H1 (cell line): ENCODE results near the gene NR4A1. TPM values are rescaled to one million over a fixed set of nuclear protein-coding genes. Genes with fewer than 3 reads are reported as not detected.
A peak's percentile ranks its signal among the peaks of the same experiment; 100 is the strongest.

Experiments used
- CTCF ChIA-PET: fragments of 300-600 bp; sonication (Branson Sonifier 250); formaldehyde crosslinking; loops from one replicate; lab custom pipeline; 2021; ENCODE audit not compliant: partially characterized antibody; lab: Charles Lee
- POLR2A ChIA-PET: fragments of 300-600 bp; sonication (Branson Sonifier 250); formaldehyde crosslinking; loops from one replicate; lab custom pipeline; 2021; ENCODE audit warnings: inconsistent platforms; ENCODE audit not compliant: partially characterized antibody; lab: Charles Lee
- DNase-seq, 2 experiments: peaks; one replicate each; pipeline versions ENCODE4 v3.0.0 to v3.0.0-alpha.2; 2010 to 2022; ENCODE audit warnings: low spot score in 2 of 2, low read depth in 1 of 2, mixed read lengths in 1 of 2
- FAIRE-seq: peaks from 2 replicates; lab custom pipeline; 2011; peaks lifted over from hg19 to GRCh38; lab: Jason Lieb, UNC
- H2AFZ ChIP-seq: 2 replicates; pipeline ENCODE4 v1.8.1; 2012; ENCODE audit warnings: low read length, inconsistent platforms
- H2AK5ac ChIP-seq: 2 replicates; pipeline ENCODE4 v1.6.1; 2013; ENCODE audit warnings: low read depth, low read length
- H2BK120ac ChIP-seq: replicated peaks from 2 replicates; pipeline ENCODE3; 2013; ENCODE audit warnings: low read depth, low read length, inconsistent platforms
- H2BK12ac ChIP-seq: 2 replicates; pipeline ENCODE4 v1.6.1; 2013; ENCODE audit warnings: low read depth, low read length
- H2BK15ac ChIP-seq: 2 replicates; pipeline ENCODE4 v1.6.1; 2013; ENCODE audit warnings: low read length
- H2BK20ac ChIP-seq: 2 replicates; pipeline ENCODE4 v1.6.1; 2013; ENCODE audit warnings: low read length
- H2BK5ac ChIP-seq: 2 replicates; pipeline ENCODE4 v1.6.1; 2013; ENCODE audit warnings: low read depth, low read length
- H3K14ac ChIP-seq: 2 replicates; pipeline ENCODE4 v1.6.1; 2013; ENCODE audit warnings: inconsistent platforms; ENCODE audit not compliant: insufficient read length
- H3K18ac ChIP-seq: 2 replicates; pipeline ENCODE4 v1.6.1; 2013; ENCODE audit warnings: low read length; ENCODE audit errors: extremely low read depth
- H3K23ac ChIP-seq: 2 replicates; pipeline ENCODE4 v1.6.1; 2013; ENCODE audit warnings: inconsistent platforms; ENCODE audit not compliant: insufficient read length
- H3K23me2 ChIP-seq: 2 replicates; pipeline ENCODE4 v1.6.1; 2013; ENCODE audit warnings: low read depth, low read length
- H3K27ac ChIP-seq: 2 replicates; pipeline ENCODE4 v1.6.1; 2011; ENCODE audit warnings: low read depth, low read length, inconsistent platforms
- H3K27me3 ChIP-seq, 4 experiments: replicated peaks in 1 of 4; 1 replicate in 1 of 4; 2 replicates in 3 of 4; pipeline versions ENCODE4 v1.6.1 to v1.8.1; 2011 to 2013; ENCODE audit warnings: low read length in 3 of 4, mild to moderate bottlenecking in 3 of 4, inconsistent platforms in 2 of 4, mixed read lengths in 2 of 4, moderate library complexity in 1 of 4; ENCODE audit not compliant: control insufficient read depth in 3 of 4, insufficient read depth in 3 of 4; ENCODE audit errors: extremely low read depth in 1 of 4
- H3K36me3 ChIP-seq, 4 experiments: 2 replicates each; pipeline versions ENCODE4 v1.6.1 to v1.8.1; 2011 to 2013; ENCODE audit warnings: mild to moderate bottlenecking in 4 of 4, low read length in 3 of 4, moderate library complexity in 2 of 4, control low read depth in 1 of 4, inconsistent platforms in 1 of 4; ENCODE audit not compliant: insufficient read depth in 4 of 4, control insufficient read depth in 2 of 4
- H3K4ac ChIP-seq: replicated peaks from 2 replicates; pipeline ENCODE3; 2013; ENCODE audit warnings: low read length, low read depth, mixed read lengths, inconsistent platforms; ENCODE audit not compliant: insufficient read length
- H3K4me1 ChIP-seq, 4 experiments: replicated peaks in 1 of 4; 1 replicate in 1 of 4; 2 replicates in 3 of 4; pipeline versions ENCODE4 v1.6.1 to v1.8.1; 2011 to 2013; ENCODE audit warnings: low read length in 3 of 4, inconsistent platforms in 2 of 4, mixed read lengths in 1 of 4; ENCODE audit not compliant: insufficient read depth in 4 of 4, control insufficient read depth in 3 of 4
- H3K4me2 ChIP-seq, 2 experiments: 2 replicates each; pipeline versions ENCODE4 v1.6.1 to v1.8.1; 2011 to 2013; ENCODE audit warnings: low read depth in 2 of 2, low read length in 2 of 2, control low read depth in 1 of 2, inconsistent platforms in 1 of 2, mild to moderate bottlenecking in 1 of 2; ENCODE audit not compliant: insufficient read depth in 1 of 2
- H3K4me3 ChIP-seq, 4 experiments: fragments of 200-600, 300-600 bp in 1 of 4; sonication (generic), shearing (Covaris generic), sonication (Bioruptor Twin) in 1 of 4; 2 replicates each; pipeline versions ENCODE4 v1.5.1 to v1.8.1; 2011 to 2016; ENCODE audit warnings: low read length in 4 of 4, low read depth in 3 of 4, control low read depth in 2 of 4, inconsistent platforms in 2 of 4, mild to moderate bottlenecking in 2 of 4, mixed read lengths in 1 of 4, moderate library complexity in 1 of 4; ENCODE audit not compliant: insufficient read depth in 2 of 4; ENCODE audit errors: extremely low read depth in 1 of 4
- H3K56ac ChIP-seq: replicated peaks from 2 replicates; pipeline ENCODE3; 2013; ENCODE audit warnings: low read depth, mild to moderate bottlenecking, mixed read lengths, low read length, inconsistent platforms; ENCODE audit not compliant: insufficient read length
- H3K79me1 ChIP-seq: 2 replicates; pipeline ENCODE4 v1.6.1; 2013; ENCODE audit warnings: low read depth, low read length, control low read depth
- H3K79me2 ChIP-seq, 2 experiments: 2 replicates each; pipeline versions ENCODE4 v1.6.1 to v1.8.1; 2012 to 2013; ENCODE audit warnings: low read length in 2 of 2, mild to moderate bottlenecking in 2 of 2, inconsistent platforms in 1 of 2; ENCODE audit not compliant: insufficient read depth in 2 of 2, control insufficient read depth in 1 of 2
- H3K9ac ChIP-seq, 4 experiments: replicated peaks in 1 of 4; 1 replicate in 1 of 4; 2 replicates in 3 of 4; pipeline versions ENCODE4 v1.6.1 to v1.8.1; 2011 to 2013; ENCODE audit warnings: low read depth in 3 of 4, low read length in 3 of 4, control low read depth in 2 of 4, mild to moderate bottlenecking in 2 of 4, moderate library complexity in 2 of 4, inconsistent platforms in 1 of 4; ENCODE audit errors: extremely low read depth in 1 of 4
- H3K9me3 ChIP-seq, 2 experiments: 2 replicates each; pipeline versions ENCODE4 v1.6.1 to v1.8.1; 2012 to 2013; ENCODE audit warnings: mild to moderate bottlenecking in 2 of 2, moderate library complexity in 2 of 2, control low read depth in 1 of 2, inconsistent platforms in 1 of 2, low read depth in 1 of 2, low read length in 1 of 2, mixed read lengths in 1 of 2; ENCODE audit not compliant: insufficient read depth in 2 of 2
- H4K20me1 ChIP-seq, 2 experiments: replicated peaks in 1 of 2; 2 replicates each; pipeline versions ENCODE3 to v1.8.1; 2011 to 2013; ENCODE audit warnings: inconsistent platforms in 2 of 2, low read length in 2 of 2, mild to moderate bottlenecking in 1 of 2; ENCODE audit not compliant: insufficient read depth in 2 of 2, control insufficient read depth in 1 of 2
- H4K5ac ChIP-seq: 2 replicates; pipeline ENCODE4 v1.6.1; 2013; ENCODE audit warnings: low read length, low read depth, mixed read lengths, inconsistent platforms; ENCODE audit not compliant: insufficient read length
- H4K8ac ChIP-seq: 2 replicates; pipeline ENCODE4 v1.8.0; 2013; ENCODE audit warnings: mild to moderate bottlenecking, moderate library complexity, low read length, inconsistent platforms; ENCODE audit not compliant: insufficient read depth; ENCODE audit errors: extremely low read depth
- H4K91ac ChIP-seq: replicated peaks from 2 replicates; pipeline ENCODE3; 2013; ENCODE audit warnings: low read length, mixed read lengths, inconsistent platforms; ENCODE audit not compliant: insufficient read length
- TCF12 ChIP-seq: IDR thresholded peaks from 2 replicates; pipeline ENCODE4 v1.6.1; 2011; ENCODE audit warnings: low read depth, mild to moderate bottlenecking, low read length
- WGBS, 2 experiments: shearing (Covaris generic) in 1 of 2; methylation state at CpG; one replicate each; pipeline versions ENCODE4 v1.1.6 to v1.1.7; 2013 to 2015; ENCODE audit warnings: low lambda C conversion rate in 2 of 2, mixed read lengths in 2 of 2, inconsistent platforms in 1 of 2, low coverage in 1 of 2, missing lambda C conversion rate in 1 of 2; ENCODE audit not compliant: insufficient replicate concordance in 2 of 2, insufficient coverage in 1 of 2, insufficient read length in 1 of 2; ENCODE audit errors: extremely low coverage in 1 of 2, missing lambda C conversion rate in 1 of 2; 5-methylcytosine and 5-hydroxymethylcytosine counted together
- polyA plus RNA-seq, 7 experiments: library from polyadenylated mRNA; depleted of rRNA in 3 of 7; stranded (reverse) in 5 of 7; unstranded in 2 of 7; fragments of >200 nt in 5 of 7; fragments of 200-250 nt in 2 of 7; gene quantifications; 1 replicate in 5 of 7; 2 replicates in 1 of 7; 4 replicates in 1 of 7; pipeline versions ENCODE4 v1.2.1 to v1.2.3, GENCODE V29; 2011 to 2013; ENCODE audit warnings: missing spikeins in 2 of 7, mixed read lengths in 2 of 7
- total RNA-seq: library from RNA; stranded (reverse); fragmentation: NEBNext Ultra II Directional; extraction: Animal tissue kit (Norgen Biotek cat#: 25700); gene quantifications from 2 replicates; pipeline ENCODE4 v1.2.1, GENCODE V29; 2021

Gene NR4A1
- total and polyA plus RNA-seq, 2 of the 8 experiments (the other 6 are each of a cell fraction or from before 2014, with no cell fraction given) = 18.7 to 23.3 TPM

DNA sequence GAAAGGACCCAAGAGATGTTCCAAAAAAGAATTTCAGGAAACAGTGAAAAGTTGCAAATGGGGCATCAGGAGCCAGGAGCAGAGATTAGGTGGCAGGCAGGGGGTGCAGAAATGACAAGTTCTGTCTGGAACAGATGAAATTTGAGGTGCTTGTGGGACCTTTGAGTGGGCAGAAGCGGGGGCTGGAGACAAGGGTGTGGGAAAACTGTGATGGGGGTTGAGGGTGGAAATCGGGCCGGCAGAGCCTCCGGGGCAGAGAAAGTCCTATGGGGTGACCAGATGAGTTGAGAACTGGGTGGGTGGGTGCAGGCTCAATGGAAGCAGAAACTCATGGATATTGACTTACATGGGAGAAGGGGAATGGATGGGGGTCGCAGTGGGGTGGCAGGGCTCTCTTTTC, 1.6 kb upstream of the NR4A1 start:
- CTCF ChIA-PET = interaction anchor here (1.5 to 34.1 kb wide), 4 partner anchors 10 to 33 kb away, joined by 6 to 1022 read pairs (median 14); partner anchors contain the start of gene ATG101
- no peak for FAIRE-seq
- no peak for DNase-seq

More for the DNA sequence above, 1.6 kb upstream of the NR4A1 start:
- no peaks in the 10 kb centered on the region for H3K9me3 ChIP-seq
- no peaks in the 10 kb centered on the region for H3K79me2 ChIP-seq
- H4K5ac ChIP-seq = no peak overlapping the region
- no peak overlapping the region for H3K14ac ChIP-seq
- peaks cover 4 to 44% (median 36%) of the 10 kb centered on the region in 4 experiments for H3K27me3 ChIP-seq
- no peak overlapping the region for H3K18ac ChIP-seq
- no peaks in the 10 kb centered on the region; the same call in 1 of the 2 replicates for H3K79me1 ChIP-seq
- H3K56ac ChIP-seq = no peak overlapping the region
- no peak overlapping the region for H2BK20ac ChIP-seq
- no peak overlapping the region for H3K23ac ChIP-seq
- no peak overlapping the region for H4K91ac ChIP-seq
- no peak overlapping the region for H2AFZ ChIP-seq
- no peak overlapping the region for H2BK5ac ChIP-seq
- H3K4me1 ChIP-seq = peaks cover 0 to 19% (median 9%) of the 10 kb centered on the region in 4 experiments; a peak in 6 of 7 replicates
- no peak overlapping the region for H3K9ac ChIP-seq
- no peak overlapping the region for H3K27ac ChIP-seq
- POLR2A ChIA-PET = interaction anchor here (1.5 to 3.2 kb wide), 4 partner anchors 12 to 20 kb away, joined by 5 to 38 read pairs (median 19); partner anchors contain the start of gene ATG101
- H2BK12ac ChIP-seq = no peak overlapping the region
- no peak overlapping the region for H2BK120ac ChIP-seq
- peak overlapping the region in 1 of 4 experiments; percentile 72; a peak in 2 of 8 replicates for H3K4me3 ChIP-seq
- H3K4ac ChIP-seq = no peak overlapping the region
- H3K36me3 ChIP-seq = peaks cover 0 to 3% (median 0%) of the 10 kb centered on the region in 4 experiments; a peak in 1 of 8 replicates
- H2BK15ac ChIP-seq = no peak overlapping the region
- H3K4me2 ChIP-seq = peak overlapping the region; percentile 80 to 99; a peak in 2 of 4 replicates
- no peak for TF ChIP-seq TCF12
- H4K20me1 ChIP-seq = peaks cover 4 to 31% of the 10 kb centered on the region in 2 experiments
- WGBS, 2 experiments = 91% methylated on average over 5 of the region's 5 CpGs; no CpG with 5 or more reads in 1 of the 2 experiments
- H4K8ac ChIP-seq = no peak overlapping the region
- peaks cover 14% of the 10 kb centered on the region for H3K23me2 ChIP-seq
- no peak overlapping the region; the same call in 1 of the 2 replicates for H2AK5ac ChIP-seq
